ENCODE results near the gene MAP3K5.
"Not testable (repeated sequence)": the region's sequence is repeated elsewhere in the genome, so short reads cannot be mapped to it uniquely, and the experiment has no call there.

Gene MAP3K5

DNA sequence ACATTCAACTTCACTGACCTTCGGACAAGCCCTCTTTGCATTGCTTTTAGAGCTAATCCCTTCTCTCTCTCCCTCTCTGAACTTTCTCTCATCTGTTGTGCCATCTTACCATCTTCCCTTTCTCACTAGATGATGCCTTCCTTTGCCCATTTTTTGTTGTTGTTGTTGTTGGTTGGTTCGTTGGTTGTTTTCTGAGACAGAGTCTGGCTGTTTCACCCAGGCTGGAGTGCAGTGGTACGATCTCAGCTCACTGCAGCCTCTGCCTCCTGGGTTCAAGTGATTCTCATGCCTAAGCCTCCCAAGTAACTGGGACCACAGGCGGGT, 18.8 kb downstream of the MAP3K5 start:
- DNase-seq (ENCODE audit: low spot score): no peak

DNA sequence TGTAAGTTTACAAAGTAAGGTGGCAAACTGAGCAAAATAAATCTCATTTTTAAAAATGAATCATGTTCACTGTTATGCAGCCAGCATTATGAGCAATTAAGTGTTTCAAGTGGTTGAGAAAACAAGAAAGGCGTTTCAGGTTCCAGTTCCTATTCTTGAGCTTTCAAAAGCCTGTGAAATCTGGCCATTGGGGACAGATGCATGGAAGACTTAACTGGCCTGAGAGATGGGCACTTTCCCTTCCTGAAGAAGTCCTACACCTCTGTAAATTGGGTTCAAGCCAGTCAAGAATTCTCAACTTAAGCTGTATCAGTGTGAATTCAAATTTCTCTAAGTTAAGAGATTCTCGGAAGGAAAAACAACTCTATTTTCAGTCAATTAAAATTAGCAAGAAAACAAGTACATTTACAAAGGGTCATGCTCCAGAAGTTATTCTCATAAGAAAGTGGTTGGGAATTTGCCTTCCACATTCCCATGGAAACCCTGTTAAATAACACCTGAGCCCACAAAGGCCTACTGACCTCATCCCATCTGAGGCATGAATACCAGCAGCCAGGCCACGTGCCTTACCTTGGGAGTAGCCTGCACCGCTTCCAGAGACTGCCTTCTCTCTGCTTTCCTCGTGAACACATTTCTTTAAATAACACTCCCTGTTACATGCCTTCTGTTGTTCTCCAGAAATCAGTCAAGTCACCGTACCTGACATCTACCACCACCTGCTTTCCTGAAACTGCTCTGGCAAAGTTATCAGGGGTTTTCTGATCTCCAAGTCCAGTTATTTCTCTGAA, 19.4 kb downstream of the MAP3K5 start:
- DNase-seq (ENCODE audit: low spot score): no peak

DNA sequence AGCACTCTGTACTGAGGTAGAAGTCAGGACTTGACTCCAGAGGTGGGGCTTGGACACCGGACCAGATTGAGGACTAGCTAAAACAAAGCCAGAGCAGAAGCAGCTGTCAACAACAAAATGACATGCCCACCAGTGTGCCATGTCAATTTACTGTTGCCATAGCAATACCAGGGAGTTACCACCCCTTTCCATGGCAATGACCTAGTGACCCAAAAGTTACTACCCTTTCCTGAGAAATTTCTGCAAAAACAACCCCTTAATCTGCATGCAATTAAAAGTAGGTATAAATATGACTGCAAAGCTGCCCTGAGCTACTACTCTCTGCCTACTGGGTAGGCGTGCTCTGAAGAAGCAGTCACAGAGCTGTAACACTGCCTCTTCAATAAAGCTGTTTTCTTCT, 21.0 kb downstream of the MAP3K5 start:
- no peak for DNase-seq (ENCODE audit: low spot score)

DNA sequence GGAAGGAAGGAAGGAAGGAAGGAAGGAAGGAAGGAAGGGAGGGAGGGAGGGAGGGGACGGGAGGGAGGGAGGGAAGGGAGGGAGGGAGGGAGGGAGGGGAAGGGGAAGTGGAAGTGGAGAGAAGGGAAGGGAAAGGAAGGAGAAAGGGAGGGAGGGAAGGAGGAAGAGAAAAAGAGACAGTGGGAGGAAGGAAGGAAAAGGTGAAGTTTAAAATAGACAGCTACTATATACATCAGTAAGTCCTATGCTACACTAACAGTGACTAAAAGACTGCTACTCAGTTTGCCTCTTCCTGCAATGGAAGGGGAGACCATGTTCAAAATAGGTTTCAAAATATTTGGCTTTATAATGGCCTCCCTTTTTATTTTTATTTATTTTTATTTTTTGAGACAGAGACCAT, 22.5 kb downstream of the MAP3K5 start:
- DNase-seq (ENCODE audit: low spot score): no peak

DNA sequence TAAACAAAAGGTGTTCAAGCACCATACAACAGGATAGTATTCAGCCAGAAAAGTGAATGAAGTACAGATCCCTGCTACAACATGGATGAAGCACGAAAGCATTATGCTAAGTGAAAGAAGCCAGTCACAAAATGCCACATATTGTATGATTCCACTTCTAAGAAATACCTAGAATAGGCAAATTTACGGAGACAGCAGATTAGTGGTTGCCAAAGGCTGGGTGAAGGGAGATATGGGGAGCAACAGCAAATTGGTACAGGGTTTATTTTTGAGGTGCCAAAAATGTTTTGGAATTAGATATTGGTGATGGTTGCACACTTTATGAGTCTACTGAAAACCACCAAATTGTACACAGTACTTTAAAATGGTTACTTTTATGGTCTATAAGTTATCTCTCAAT, 23.2 kb downstream of the MAP3K5 start:
- DNase-seq (ENCODE audit: low spot score): no peak

DNA sequence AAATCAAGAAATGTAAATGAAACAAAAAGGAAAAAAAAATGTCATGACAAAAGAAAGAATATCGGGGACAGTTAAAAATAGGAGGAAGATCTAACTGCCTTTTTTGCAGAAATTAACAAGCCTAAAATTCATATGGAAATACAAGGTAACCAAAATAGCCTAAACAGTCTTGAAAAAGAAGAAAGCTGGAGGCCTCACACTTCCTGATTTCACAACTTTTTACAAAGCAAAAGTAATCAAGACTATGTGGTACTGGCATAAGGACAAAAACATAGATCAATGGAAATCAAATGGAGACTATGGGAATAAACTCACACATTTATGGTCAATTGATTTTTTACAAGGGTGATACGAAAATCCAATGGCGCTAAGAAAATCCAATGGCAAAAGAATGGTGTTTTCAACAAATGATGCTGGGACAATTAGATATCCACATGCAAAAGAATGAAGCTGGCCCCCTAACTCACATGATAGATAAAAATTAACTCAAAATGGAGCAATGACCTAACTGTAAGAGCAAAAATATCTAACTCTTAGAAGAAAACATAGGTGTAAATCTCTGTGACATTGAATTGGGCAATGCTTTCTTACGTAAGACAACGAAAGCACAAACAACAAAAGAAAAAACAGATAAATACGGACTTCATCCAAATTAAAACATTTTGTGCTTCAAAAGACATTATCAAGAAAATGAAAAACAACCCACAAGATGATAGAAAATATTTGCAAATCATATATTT, 24.5 kb downstream of the MAP3K5 start:
- no peak for DNase-seq (ENCODE audit: low spot score)

DNA sequence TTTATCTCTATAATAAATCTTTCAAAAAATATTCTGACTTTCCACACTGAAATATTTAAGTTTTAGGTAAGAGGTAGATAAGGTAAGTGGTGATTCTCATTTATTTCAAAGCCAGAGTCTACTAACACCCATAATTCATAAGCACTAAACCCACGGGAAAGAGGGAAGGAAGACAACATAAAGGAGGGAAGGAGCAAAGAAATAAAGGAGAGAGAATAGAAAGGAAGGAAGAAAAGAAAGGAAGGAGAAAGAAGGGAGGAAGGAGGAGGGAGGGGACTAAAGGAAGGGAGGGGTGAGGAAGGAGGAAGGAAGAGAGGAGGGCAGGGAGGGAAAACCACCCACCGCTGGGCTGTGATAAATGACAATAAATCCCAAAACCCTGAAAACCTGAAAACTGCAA, 25.2 kb downstream of the MAP3K5 start:
- no peak for DNase-seq (ENCODE audit: low spot score)

DNA sequence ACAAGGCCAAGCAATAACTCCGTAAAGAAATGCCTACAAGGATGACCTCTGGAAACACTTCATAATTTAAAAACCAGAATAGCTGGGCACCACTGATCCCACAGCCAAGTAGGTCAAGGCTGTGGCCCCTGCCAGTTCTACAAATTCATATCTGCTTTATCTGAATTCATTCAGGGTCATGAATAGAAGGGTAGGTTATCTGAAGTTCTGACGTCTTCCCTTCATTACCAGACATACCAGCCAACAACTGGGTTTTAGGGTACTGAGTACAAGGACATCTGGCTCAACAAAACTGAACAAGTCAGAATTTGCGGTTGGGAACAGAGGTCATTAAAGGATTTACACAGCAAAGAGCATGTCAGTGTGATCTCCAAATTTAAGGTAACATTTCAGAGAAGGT, 26.0 kb downstream of the MAP3K5 start:
- no peak for DNase-seq (ENCODE audit: low spot score)

DNA sequence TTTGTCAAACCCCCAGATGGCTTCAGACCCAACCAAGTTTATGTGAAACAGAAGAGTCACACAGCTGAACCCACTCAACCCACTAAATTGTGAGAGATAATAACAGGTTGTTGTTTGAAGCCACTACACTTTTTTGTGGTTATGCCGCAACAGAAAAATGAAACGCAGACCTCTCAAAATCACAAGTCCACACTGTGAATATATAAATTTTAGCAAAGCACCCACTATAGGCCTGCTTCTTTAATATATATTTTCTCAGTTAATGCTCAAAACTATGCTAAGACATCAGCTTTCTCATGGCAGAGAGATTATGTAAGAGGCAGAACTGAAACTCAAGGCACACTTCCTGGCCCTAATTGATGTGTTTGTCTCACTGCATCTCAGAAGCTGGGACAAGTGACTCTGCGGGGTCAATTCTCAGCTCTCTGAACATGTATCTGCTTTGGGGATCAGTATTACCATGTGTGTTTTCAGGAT, 27.7 kb downstream of the MAP3K5 start:
- no peak for DNase-seq (ENCODE audit: low spot score)

DNA sequence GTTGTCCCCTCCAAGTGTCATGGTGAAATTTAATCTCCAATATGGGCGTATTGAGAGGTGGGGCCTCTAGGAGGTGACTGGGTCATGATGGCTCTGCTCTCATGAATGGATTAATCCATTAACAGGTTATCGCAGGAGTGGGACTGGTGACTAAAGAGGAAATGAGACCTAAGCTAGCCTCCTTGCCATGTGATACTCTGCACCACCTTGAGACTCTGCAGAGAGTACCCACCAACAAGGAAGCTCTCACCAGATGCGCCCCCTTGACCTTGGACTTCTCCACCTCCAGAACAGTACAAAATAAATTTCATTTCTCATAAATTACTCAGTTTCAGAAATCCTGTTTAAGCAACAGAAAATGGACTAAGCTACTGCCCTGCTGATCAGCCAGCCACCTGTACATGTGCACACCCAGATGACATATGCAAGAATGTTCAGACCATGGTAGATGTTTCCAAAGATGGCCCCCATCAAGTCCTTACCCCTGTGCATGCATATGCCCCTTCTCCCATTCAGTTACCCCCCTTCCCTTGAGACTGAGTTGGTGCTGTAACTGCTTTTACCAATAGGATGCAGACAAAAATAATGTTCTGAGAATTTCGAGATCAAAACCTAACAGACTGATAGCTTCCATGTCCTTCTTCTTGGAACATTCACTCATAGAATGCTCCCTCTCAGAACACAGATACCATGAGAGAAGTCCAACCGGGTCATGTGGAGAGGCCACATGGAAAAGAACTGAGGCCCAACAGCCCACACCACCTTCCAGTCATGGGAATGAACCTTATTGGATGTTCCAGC, 28.4 kb downstream of the MAP3K5 start:
- no peak for DNase-seq (ENCODE audit: low spot score)

DNA sequence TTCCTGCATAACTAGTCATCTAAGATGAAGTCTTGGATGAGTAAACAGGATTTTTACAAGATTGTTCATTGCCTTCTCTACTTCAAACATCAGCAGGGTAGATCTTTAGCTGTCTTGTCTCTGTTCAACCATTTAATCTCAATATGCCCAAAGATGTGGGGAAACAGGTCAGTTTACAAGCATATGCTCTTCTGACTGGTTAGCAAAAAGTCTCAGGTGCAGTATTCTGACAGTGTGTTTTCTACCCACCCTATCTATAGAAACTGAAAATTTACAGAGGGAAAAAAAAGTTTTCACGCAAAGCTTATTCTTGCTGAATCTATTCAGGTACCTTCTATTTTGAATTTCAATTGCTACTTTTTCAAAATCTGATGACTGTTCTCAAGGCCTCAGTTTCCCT, 29.0 kb downstream of the MAP3K5 start:
- DNase-seq (ENCODE audit: low spot score): no peak

DNA sequence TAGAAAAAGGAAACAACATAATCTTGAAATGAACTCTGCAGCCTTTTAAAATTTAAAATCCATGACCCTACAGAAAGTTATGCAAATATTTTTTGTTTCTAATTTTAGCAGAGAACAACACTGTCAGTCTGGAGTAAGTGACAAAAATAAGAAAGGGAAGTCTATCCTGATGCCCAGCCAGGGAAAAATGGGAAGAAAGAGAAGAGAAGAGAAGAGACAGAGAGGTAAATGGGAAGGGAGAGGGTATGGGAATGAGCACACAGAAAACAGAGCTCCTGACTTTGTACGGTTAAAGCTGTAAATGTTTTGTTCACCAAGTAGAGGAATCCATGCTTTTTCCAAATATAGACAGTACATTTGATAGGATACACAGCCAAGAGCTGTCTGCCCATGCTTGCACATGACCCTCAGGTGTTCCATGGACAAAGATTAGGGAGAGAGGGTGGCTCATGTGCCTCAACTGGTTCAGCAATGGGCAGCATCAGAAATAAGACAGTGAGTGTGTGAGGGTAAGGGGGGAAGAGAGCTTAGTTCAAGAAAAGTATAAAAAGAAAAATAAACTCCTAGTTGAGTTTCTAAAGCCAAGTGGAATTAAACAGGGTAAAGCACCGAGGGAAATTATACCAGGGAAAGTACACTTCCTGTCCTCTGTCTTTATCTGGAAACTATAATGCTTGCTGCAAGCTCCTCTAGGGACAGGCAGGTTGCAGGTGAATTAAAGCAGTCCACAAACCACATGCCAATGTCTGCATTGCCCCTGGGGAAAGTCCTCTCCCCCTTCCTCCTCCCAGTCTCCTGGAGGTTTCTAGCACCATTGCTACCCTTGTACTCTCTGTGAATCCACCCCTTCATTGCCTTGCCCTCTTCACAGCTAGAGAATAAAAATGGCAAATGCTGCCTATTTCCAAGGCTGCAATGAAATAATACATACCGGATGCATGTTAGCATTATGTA, 30.0 kb downstream of the MAP3K5 start:
- DNase-seq (ENCODE audit: low spot score): no peak

DNA sequence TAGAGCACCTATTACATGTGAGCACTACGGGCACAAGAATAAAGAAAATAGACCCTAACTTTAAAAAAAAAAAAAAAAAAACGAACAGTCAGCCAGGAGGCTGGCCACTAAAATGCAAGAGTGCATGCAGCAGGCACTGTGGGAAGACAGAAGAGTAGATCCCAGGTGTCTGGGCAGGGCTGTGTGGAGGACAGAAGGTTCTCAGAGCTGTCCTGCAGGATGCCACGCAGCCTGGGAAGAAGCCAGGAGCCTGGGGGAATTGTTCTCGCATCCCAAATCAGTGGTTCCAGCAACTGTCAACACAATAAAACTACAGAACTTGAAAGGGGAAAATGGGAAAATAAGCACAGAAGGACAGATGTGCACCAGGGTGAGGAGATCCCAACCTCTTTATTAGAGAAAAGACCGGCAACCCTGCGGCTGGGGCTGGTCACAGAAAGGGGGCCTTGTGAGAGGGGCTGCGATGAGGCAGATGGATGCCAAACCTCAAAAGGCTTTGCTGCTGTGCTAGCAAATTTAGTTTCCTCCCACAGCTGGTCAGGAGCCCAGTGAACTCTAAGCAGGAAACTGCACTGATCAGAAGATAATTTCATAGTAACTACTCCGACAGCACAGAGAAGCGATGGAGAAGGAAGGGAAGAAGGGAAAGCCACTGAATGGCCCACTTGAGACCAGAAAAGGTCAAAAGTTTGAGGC, 30.9 kb downstream of the MAP3K5 start:
- DNase-seq (ENCODE audit: low spot score): no peak

DNA sequence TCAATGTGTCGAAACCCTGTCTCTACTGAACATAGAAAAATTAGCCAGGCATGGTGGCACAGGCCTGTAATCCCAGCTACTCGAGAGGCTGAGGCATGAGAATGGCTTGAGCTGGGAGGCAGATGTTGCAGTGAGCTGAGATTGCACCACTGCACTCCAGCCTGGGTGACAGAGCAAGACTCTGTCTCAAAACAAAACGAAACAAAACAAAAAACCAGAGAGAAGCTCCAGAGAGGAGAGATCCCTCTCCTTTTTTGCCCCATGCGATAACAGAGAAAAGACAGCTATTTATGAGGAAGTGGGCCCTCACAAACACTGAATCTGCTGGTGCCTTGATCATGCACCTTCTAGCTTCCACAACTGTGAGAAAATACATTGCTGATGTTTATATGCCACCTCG, 31.5 kb downstream of the MAP3K5 start:
- DNase-seq (ENCODE audit: low spot score): not testable (repeated sequence)

DNA sequence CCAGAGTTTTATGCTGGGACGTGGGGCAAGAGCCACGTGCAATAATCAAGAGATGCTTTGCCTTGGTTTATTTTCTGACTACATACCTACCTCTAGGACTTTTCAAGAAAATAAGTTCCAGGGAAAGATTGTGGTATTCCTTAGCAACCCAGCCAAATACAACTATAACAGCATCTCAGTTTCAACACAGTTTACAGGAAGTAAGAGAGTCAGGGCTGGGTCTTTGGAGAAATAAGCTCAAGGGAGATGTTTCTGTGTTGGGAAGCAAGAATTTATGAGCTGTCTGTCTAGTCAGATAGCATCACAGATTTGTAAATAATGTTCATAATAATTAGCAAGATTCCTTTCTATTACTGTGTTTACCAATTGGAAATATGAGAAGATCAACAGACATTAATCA, 35.1 kb downstream of the MAP3K5 start:
- DNase-seq (ENCODE audit: low spot score): no peak

DNA sequence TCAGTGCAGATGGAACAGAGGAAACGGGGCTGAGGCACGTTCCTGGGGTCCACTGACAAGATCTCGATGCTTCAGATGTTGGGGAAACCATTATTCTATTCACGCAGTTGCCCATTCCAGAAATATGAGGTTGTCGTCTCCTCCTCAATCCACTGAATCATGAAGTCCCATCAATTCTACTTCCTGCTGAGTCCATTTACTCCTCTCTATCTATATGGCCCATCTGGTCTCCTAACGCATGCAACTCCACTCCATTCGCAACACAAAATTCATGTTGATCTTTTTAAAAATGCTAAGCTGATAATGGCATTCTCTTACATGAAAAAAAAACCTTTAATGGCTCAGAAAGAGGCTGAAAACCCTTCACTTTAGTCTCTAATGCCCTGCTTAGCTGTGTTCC, 37.5 kb downstream of the MAP3K5 start:
- no peak for DNase-seq (ENCODE audit: low spot score)

DNA sequence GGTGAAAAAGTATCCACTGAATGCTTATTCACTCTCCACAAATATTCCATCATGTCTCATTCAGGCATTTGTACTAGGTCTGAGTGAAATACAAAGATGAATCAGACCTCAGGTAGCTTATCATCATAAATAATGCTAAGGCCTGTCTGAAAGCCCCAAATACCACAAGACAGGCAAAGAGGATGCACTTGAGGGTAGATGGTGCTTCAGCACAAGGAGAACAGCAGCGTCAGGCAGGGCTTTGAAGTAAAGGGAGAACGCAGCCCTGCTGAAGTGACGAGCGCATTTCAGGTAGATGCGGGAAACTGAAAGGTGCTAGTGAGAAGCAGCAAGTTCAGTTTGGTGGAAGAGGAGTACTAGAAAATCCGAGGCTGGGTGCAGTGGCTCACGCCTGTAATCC, 38.7 kb downstream of the MAP3K5 start:
- DNase-seq (ENCODE audit: low spot score): no peak

DNA sequence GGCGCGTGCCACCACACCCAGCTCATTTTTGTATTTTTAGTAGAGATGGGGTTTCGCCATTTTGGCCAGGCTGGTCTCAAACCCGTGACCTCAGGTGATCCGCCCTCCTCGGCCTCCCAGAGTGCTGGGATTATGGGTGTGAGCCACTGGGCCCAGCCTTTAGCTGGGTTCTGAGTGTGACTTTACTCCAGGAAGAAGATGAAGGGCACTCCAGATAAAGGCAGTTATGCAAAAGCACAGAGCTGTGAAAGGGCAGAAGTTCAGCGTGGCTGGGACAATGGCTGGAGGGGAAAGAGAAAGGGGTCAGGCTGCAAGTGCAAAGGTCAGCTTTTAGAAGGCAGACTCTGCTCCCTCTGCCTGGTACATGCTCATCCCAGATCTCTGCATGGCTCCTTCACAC, 39.7 kb downstream of the MAP3K5 start:
- DNase-seq (ENCODE audit: low spot score): no peak

DNA sequence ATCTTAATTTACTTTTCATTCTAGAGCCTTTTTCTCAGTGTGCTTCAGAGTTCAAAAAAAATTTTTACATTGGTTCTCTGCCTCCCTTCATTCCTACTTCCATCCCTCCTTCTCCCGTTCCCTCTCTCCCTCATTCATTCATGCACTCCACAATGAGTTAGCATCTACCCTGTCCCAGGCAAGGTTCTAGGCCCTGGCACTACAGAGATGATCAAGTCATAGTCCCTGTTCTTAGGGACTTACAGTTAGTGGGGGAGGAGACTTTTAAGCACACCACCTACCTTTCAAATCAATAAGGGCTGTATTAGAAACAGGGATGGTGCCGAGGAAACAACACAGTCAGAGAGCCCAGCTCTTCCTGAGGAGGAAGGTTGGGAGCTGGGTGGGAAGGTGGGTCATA, 40.3 kb downstream of the MAP3K5 start:
- no peak for DNase-seq (ENCODE audit: low spot score)

DNA sequence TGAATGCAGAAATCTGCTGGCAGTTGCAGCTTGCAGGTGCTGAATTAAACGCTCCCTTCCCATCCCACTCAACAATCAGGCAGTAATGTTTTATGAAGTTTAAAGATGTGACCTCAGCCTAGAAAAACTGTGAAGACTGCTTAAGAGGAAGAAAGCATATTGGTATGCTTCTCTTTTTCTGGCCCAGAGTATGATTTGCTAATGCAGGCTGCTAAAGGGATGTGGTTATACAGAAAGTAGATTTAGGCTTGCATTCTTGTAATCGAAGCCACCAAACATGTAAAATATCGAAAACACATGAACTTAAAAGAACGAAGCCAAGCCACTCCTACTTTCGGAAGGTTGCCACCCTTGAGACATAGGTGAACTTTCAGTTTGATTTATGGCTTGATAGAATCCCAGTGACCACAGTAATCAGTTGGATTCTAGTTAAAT, 40.7 kb downstream of the MAP3K5 start:
- DNase-seq (ENCODE audit: low spot score): no peak

Data from left forelimb (tissue), 1 donor.